ENCODE measurements around the gene SMIM24. TPM values are rescaled to one million over a fixed set of nuclear protein-coding genes. Genes with fewer than 3 reads are reported as not detected.

The SMIM24 gene
- total RNA-seq, 2 donors from 2014 or later, result 0.62 to 0.88 TPM

- DNase-seq (no peak), ATAC-seq (replicated peaks in 1 of 2) (no peak)
- Mint-ChIP-seq H3K9me3 (no peaks in the 10 kb centered on the region), H3K4me3 (no peak overlapping the region), H3K36me3 (ENCODE audit: insufficient read depth in 2 of 2) (peaks cover 0 to 2% of the 10 kb centered on the region in 2 donors), H3K27me3 (ENCODE audit: low read depth) (no peaks in the 10 kb centered on the region), H3K27ac (no peak overlapping the region), H3K4me1 (ENCODE audit: low read depth) (peaks cover 20% of the 10 kb centered on the region)
These were observed 40.1 kb upstream of the SMIM24 start for GRCh38 chr19:3520166-3521103.

DNA sequence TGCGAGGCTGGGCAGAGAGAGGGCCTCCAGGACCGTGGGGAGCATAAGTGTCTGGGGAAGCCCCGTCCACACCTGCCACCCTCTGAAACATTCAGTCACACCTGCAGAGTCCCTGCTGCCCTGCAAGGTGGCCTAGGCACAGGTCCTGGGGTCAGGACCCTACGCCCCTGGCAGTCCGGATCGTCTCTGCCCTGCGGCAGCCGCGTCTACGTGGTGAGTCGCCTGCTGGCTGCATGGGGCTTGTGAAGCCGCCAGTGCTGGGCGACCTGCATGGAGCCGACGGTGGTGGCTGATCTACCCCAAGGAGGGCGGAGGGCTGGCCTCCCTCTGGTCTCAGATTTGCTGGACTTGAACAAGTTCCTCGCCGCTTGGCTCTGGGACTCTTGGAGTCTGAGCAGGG lies 38.8 kb upstream of the SMIM24 start:
- no peak for DNase-seq
- Mint-ChIP-seq H3K4me3 (no peak overlapping the region), H3K9me3 (no peaks in the 10 kb centered on the region), H3K4me1 (ENCODE audit: low read depth) (peaks cover 26% of the 10 kb centered on the region), H3K27me3 (ENCODE audit: low read depth) (no peaks in the 10 kb centered on the region), H3K27ac (no peak overlapping the region), H3K36me3 (ENCODE audit: insufficient read depth in 2 of 2) (peaks cover 0 to 2% of the 10 kb centered on the region in 2 donors)
- no peak for ATAC-seq (replicated peaks in 1 of 2)

GRCh38 chr19:3518659-3519058 lies 38.3 kb upstream of the SMIM24 start:
- ATAC-seq (replicated peaks in 1 of 2), result no peak
- no peak overlapping the region for H3K27ac Mint-ChIP-seq
- no peak overlapping the region for H3K4me3 Mint-ChIP-seq
- no peaks in the 10 kb centered on the region for H3K27me3 Mint-ChIP-seq (ENCODE audit: low read depth)
- H3K36me3 Mint-ChIP-seq (ENCODE audit: insufficient read depth in 2 of 2), result peaks cover 0 to 2% of the 10 kb centered on the region in 2 donors
- no peak for DNase-seq
- H3K4me1 Mint-ChIP-seq (ENCODE audit: low read depth), result peaks cover 28% of the 10 kb centered on the region
- H3K9me3 Mint-ChIP-seq, result no peaks in the 10 kb centered on the region

GRCh38 chr19:3518255-3518654 lies 37.9 kb upstream of the SMIM24 start:
- Mint-ChIP-seq H3K9me3 (no peaks in the 10 kb centered on the region), H3K27me3 (ENCODE audit: low read depth) (no peaks in the 10 kb centered on the region), H3K36me3 (ENCODE audit: insufficient read depth in 2 of 2) (peaks cover 0 to 2% of the 10 kb centered on the region in 2 donors), H3K27ac (no peak overlapping the region), H3K4me1 (ENCODE audit: low read depth) (peaks cover 30% of the 10 kb centered on the region), H3K4me3 (no peak overlapping the region)
- DNase-seq (no peak), ATAC-seq (replicated peaks in 1 of 2) (no peak)

DNA sequence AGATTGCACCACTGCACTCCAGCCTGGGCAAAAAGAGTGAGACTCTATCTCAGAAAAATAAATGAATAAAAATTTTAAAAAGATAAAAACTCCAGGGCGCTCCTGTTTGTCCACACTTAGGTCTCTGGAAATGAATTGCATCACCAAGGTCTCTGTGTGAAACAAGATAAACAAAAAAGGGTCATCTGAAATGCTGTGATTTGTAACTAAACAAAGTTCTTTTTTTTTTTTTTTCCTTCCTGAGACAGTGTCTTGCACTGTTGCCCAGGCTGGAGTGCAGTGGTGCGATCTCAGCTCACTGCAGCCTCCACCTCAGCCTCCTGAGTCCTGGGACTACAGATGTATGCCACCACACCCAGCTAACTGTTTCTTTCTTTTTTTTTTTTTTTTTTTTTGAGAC lies 37.3 kb upstream of the SMIM24 start:
- H3K36me3 Mint-ChIP-seq (ENCODE audit: insufficient read depth in 2 of 2), result peaks cover 0 to 2% of the 10 kb centered on the region in 2 donors
- H3K4me1 Mint-ChIP-seq (ENCODE audit: low read depth), result peaks cover 30% of the 10 kb centered on the region
- no peak overlapping the region for H3K4me3 Mint-ChIP-seq
- no peak overlapping the region for H3K27ac Mint-ChIP-seq
- DNase-seq (no peak), ATAC-seq (replicated peaks in 1 of 2) (no peak)
- H3K27me3 Mint-ChIP-seq (ENCODE audit: low read depth), result no peaks in the 10 kb centered on the region
- no peaks in the 10 kb centered on the region for H3K9me3 Mint-ChIP-seq

- peak in 1 of 2 donors; percentile 29 for DNase-seq
- peaks cover 30% of the 10 kb centered on the region for H3K4me1 Mint-ChIP-seq (ENCODE audit: low read depth)
- no peaks in the 10 kb centered on the region for H3K36me3 Mint-ChIP-seq (ENCODE audit: insufficient read depth in 2 of 2)
- no peaks in the 10 kb centered on the region for H3K9me3 Mint-ChIP-seq
- H3K27ac Mint-ChIP-seq, result no peak overlapping the region
- peak; percentile 36 to 41 for ATAC-seq (replicated peaks in 1 of 2)
- H3K27me3 Mint-ChIP-seq (ENCODE audit: low read depth), result no peaks in the 10 kb centered on the region
- H3K4me3 Mint-ChIP-seq, result no peak overlapping the region
These were observed 36.4 kb upstream of the SMIM24 start for GRCh38 chr19:3516675-3517207.

- no peak for DNase-seq
- Mint-ChIP-seq H3K27ac (no peak overlapping the region), H3K4me3 (no peak overlapping the region), H3K27me3 (ENCODE audit: low read depth) (no peaks in the 10 kb centered on the region), H3K36me3 (ENCODE audit: insufficient read depth in 2 of 2) (no peaks in the 10 kb centered on the region), H3K9me3 (no peaks in the 10 kb centered on the region), H3K4me1 (ENCODE audit: low read depth) (peaks cover 26% of the 10 kb centered on the region)
- ATAC-seq (replicated peaks in 1 of 2), result no peak
These were observed 35.6 kb upstream of the SMIM24 start for GRCh38 chr19:3515891-3516422.

- H3K4me1 Mint-ChIP-seq (ENCODE audit: low read depth), result peaks cover 27% of the 10 kb centered on the region
- H3K36me3 Mint-ChIP-seq (ENCODE audit: insufficient read depth in 2 of 2), result no peaks in the 10 kb centered on the region
- no peaks in the 10 kb centered on the region for H3K27me3 Mint-ChIP-seq (ENCODE audit: low read depth)
- no peaks in the 10 kb centered on the region for H3K9me3 Mint-ChIP-seq
- no peak overlapping the region for H3K27ac Mint-ChIP-seq
- H3K4me3 Mint-ChIP-seq, result no peak overlapping the region
- DNase-seq (no peak), ATAC-seq (replicated peaks in 1 of 2) (no peak)
These were observed 34.6 kb upstream of the SMIM24 start for GRCh38 chr19:3514930-3515329.

GRCh38 chr19:3513229-3514140 lies 33.2 kb upstream of the SMIM24 start:
- Mint-ChIP-seq H3K4me1 (ENCODE audit: low read depth) (peaks cover 42% of the 10 kb centered on the region), H3K27me3 (ENCODE audit: low read depth) (no peaks in the 10 kb centered on the region), H3K36me3 (ENCODE audit: insufficient read depth in 2 of 2) (peaks cover 1 to 4% of the 10 kb centered on the region in 2 donors), H3K27ac (no peak overlapping the region), H3K9me3 (no peaks in the 10 kb centered on the region), H3K4me3 (no peak overlapping the region)
- DNase-seq (no peak), ATAC-seq (replicated peaks in 1 of 2) (no peak)

DNA sequence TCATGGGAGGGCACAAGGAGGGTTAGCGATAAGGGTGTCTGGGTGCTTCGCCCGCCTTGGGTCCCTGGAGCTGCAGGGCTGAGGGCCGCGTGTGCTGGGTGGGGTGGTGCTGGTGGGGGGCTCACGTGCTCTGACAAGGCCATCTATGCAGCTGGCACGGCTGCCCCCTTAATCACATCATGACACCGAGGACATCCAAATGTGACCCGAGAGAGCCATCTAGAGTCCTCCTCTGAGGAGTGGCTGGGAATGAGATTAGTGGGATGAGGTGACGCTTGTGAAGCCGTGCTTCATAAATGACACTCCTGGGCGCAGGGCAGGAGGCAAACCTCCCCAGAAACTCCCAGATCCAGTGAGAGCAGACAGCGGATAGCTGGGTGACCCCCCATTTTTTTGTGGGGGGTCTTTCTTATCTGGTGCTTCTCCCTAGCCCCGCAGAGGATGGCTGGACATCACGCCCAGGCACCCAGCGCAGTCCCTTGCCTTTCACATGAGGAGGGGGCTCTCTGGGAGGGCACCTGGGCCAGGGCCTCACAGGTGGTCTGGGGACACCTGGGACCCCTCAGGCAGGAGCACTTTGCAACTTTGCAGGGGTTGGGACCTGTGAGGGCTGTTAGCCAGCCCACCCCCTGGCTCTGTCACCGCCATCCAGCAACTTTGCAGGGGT lies 32.4 kb upstream of the SMIM24 start:
- H3K36me3 Mint-ChIP-seq (ENCODE audit: insufficient read depth in 2 of 2), result peaks cover 1 to 4% of the 10 kb centered on the region in 2 donors
- H3K9me3 Mint-ChIP-seq, result no peaks in the 10 kb centered on the region
- H3K4me1 Mint-ChIP-seq (ENCODE audit: low read depth), result peaks cover 47% of the 10 kb centered on the region
- no peak overlapping the region for H3K4me3 Mint-ChIP-seq
- DNase-seq, result no peak
- no peak overlapping the region for H3K27ac Mint-ChIP-seq
- no peak for ATAC-seq (replicated peaks in 1 of 2)
- H3K27me3 Mint-ChIP-seq (ENCODE audit: low read depth), result no peaks in the 10 kb centered on the region

GRCh38 chr19:3511506-3512251 lies 31.4 kb upstream of the SMIM24 start:
- no peak for ATAC-seq (replicated peaks in 1 of 2)
- no peak overlapping the region for H3K27ac Mint-ChIP-seq

GRCh38 chr19:3510727-3511126 lies 30.4 kb upstream of the SMIM24 start:
- Mint-ChIP-seq H3K4me1 (ENCODE audit: low read depth) (peaks cover 45% of the 10 kb centered on the region), H3K36me3 (ENCODE audit: insufficient read depth in 2 of 2) (peaks cover 8 to 10% of the 10 kb centered on the region in 2 donors), H3K9me3 (no peaks in the 10 kb centered on the region), H3K27ac (no peak overlapping the region), H3K27me3 (ENCODE audit: low read depth) (no peaks in the 10 kb centered on the region), H3K4me3 (no peak overlapping the region)
- no peak for ATAC-seq (replicated peaks in 1 of 2)
- DNase-seq, result no peak

More at GRCh38 chr19:3511506-3512251, 31.4 kb upstream of the SMIM24 start:
- no peak for DNase-seq
- Mint-ChIP-seq H3K27me3 (ENCODE audit: low read depth) (no peaks in the 10 kb centered on the region), H3K36me3 (ENCODE audit: insufficient read depth in 2 of 2) (peaks cover 8 to 9% of the 10 kb centered on the region in 2 donors), H3K4me1 (ENCODE audit: low read depth) (peaks cover 52% of the 10 kb centered on the region), H3K4me3 (no peak overlapping the region), H3K9me3 (no peaks in the 10 kb centered on the region)

Measured in activated T-cell treated with anti-CD3 and anti-CD28 coated beads, Interleukin-2, amount 50 U/mL, for 72 hours (primary cell).